A673 (cell line): ENCODE results near the gene MGMT. TPM values are rescaled to one million over a fixed set of nuclear protein-coding genes. Genes with fewer than 3 reads are reported as not detected.

Experiments
- BruUV-seq: library from RNA; stranded (reverse); fragments of 400-500 nt; replicated peaks from 2 replicates; lab custom pipeline; 2021; lab: Mats Ljungman, UMichigan
- CTCF ChIA-PET: fragments of 300-600 bp; sonication (Branson Sonifier 250); formaldehyde crosslinking; loops from one replicate; lab custom pipeline; 2022; ENCODE audit warnings: antibody characterized with exemption; lab: Charles Lee
- POLR2A ChIA-PET: fragments of 300-600 bp; sonication (Branson Sonifier 250); formaldehyde crosslinking; loops from one replicate; lab custom pipeline; 2022; ENCODE audit warnings: antibody characterized with exemption; ENCODE audit not compliant: low non-redundant PET; lab: Charles Lee
- DNase-seq: peaks from one replicate; pipeline ENCODE4 v3.0.0-alpha.2; 2015; ENCODE audit warnings: low spot score
- H3K27ac ChIP-seq: fragments of 200-600 bp; sonication (generic); 2 replicates; pipeline ENCODE4 v1.5.1; 2016; ENCODE audit warnings: mixed run types, low read depth, mild to moderate bottlenecking, mixed read lengths, antibody characterized with exemption, low read length; ENCODE audit not compliant: poor library complexity, severe bottlenecking
- H3K27me3 ChIP-seq: fragments of 200-600 bp; sonication (generic); replicated peaks from 2 replicates; pipeline ENCODE4 v1.6.1; 2017; ENCODE audit warnings: mixed run types, low read depth, mild to moderate bottlenecking, mixed read lengths, antibody characterized with exemption, low read length; ENCODE audit not compliant: insufficient read depth, poor library complexity
- H3K36me3 ChIP-seq: fragments of 200-600 bp; sonication (generic); 2 replicates; pipeline ENCODE4 v1.6.1; 2016; ENCODE audit warnings: mixed run types, mild to moderate bottlenecking, mixed read lengths, antibody characterized with exemption, low read length; ENCODE audit not compliant: insufficient read depth, poor library complexity, severe bottlenecking
- H3K4me1 ChIP-seq: fragments of 200-600 bp; sonication (generic); 2 replicates; pipeline ENCODE4 v1.6.1; 2017; ENCODE audit warnings: mixed run types, mild to moderate bottlenecking, mixed read lengths, antibody characterized with exemption, low read length; ENCODE audit not compliant: insufficient read depth, poor library complexity, severe bottlenecking
- H3K4me3 ChIP-seq: fragments of 200-600 bp; sonication (generic); 2 replicates; pipeline ENCODE4 v1.5.1; 2016; ENCODE audit warnings: low read depth, mixed run types, mild to moderate bottlenecking, mixed read lengths, low read length; ENCODE audit not compliant: poor library complexity, severe bottlenecking
- H3K9me3 ChIP-seq: fragments of 200-600 bp; sonication (generic); 2 replicates; pipeline ENCODE4 v1.6.1; 2016; ENCODE audit warnings: mixed run types, low read depth, mild to moderate bottlenecking, mixed read lengths, antibody characterized with exemption, low read length; ENCODE audit not compliant: poor library complexity, severe bottlenecking
- CTCF ChIP-seq: fragments of 300-800, 200-600 bp; sonication (generic); conservative IDR thresholded peaks from 2 replicates; pipeline ENCODE4 v1.5.1; 2017; ENCODE audit warnings: low read depth, mild to moderate bottlenecking, antibody characterized with exemption, low read length, moderate library complexity, mixed read lengths
- EZH2 ChIP-seq: fragments of 200-600 bp; sonication (generic); IDR thresholded peaks from 2 replicates; pipeline ENCODE4 v1.6.1; 2017; ENCODE audit warnings: borderline replicate concordance, low read depth, mild to moderate bottlenecking, mixed read lengths, antibody characterized with exemption, low read length; ENCODE audit not compliant: poor library complexity, severe bottlenecking
- intact Hi-C: fragments of 100-400 bp; cut with micrococcal nuclease; formaldehyde crosslinking; loops from one replicate; pipeline ENCODE4 v1.10.0; 2022; ENCODE audit not compliant: unreplicated experiment
- total RNA-seq: library from RNA; stranded (reverse); gene quantifications from 2 replicates; pipeline ENCODE4 v1.2.3, GENCODE V29; 2021

MGMT gene
- total RNA-seq, 1 experiment from 2014 or later: 19.5 TPM

- Histone ChIP-seq H3K4me3 (no peak overlapping the region), H3K9me3 (no peaks in the 10 kb centered on the region), H3K4me1 (no peaks in the 10 kb centered on the region), H3K27me3 (no peaks in the 10 kb centered on the region), H3K27ac (no peak overlapping the region), H3K36me3 (no peaks in the 10 kb centered on the region)
- ChIA-PET CTCF (no interaction called here), POLR2A (no interaction called here)
- intact Hi-C loops: no loop called here
- no peak for DNase-seq
- BruUV-seq: no TSS peak
- TF ChIP-seq CTCF: no peak
- no peak for TF ChIP-seq EZH2
Observed at GRCh38 chr10:129550076-129550475, 83.0 kb downstream of the MGMT start.

GRCh38 chr10:129550658-129551057 lies 83.6 kb downstream of the MGMT start:
- H3K9me3 ChIP-seq: no peaks in the 10 kb centered on the region
- no peaks in the 10 kb centered on the region for H3K36me3 ChIP-seq
- DNase-seq: no peak
- TF ChIP-seq CTCF: no peak
- TF ChIP-seq EZH2: no peak
- H3K4me1 ChIP-seq: no peaks in the 10 kb centered on the region
- no peak overlapping the region for H3K4me3 ChIP-seq
- CTCF ChIA-PET: no interaction called here
- no peaks in the 10 kb centered on the region for H3K27me3 ChIP-seq
- POLR2A ChIA-PET: no interaction called here
- BruUV-seq: no TSS peak
- intact Hi-C loops: no loop called here
- H3K27ac ChIP-seq: no peak overlapping the region

GRCh38 chr10:129552119-129552518 lies 85.1 kb downstream of the MGMT start:
- Histone ChIP-seq H3K4me3 (no peak overlapping the region), H3K27ac (no peak overlapping the region), H3K4me1 (no peaks in the 10 kb centered on the region), H3K9me3 (no peaks in the 10 kb centered on the region), H3K36me3 (no peaks in the 10 kb centered on the region), H3K27me3 (no peaks in the 10 kb centered on the region)
- BruUV-seq: no TSS peak
- no peak for DNase-seq
- ChIA-PET POLR2A (no interaction called here), CTCF (interaction anchor here (0.5 kb wide), 1 partner anchor 85 kb away, joined by 10 read pairs; the partner anchor contains the start of gene MGMT)
- TF ChIP-seq CTCF (no peak), EZH2 (no peak)
- intact Hi-C loops: no loop called here
